Karpas-422 (cell line): Measurements from ENCODE around the gene LPP. TPM values are rescaled to one million over a fixed set of nuclear protein-coding genes. Genes with fewer than 3 reads are reported as not detected.

Experiments
- DNase-seq: peaks from one replicate; pipeline ENCODE4 v3.0.0-alpha.2; 2015
- H2AFZ ChIP-seq: fragments of 200-600 bp; sonication (generic); 2 replicates; pipeline ENCODE4 v1.6.1; 2014; ENCODE audit warnings: antibody characterized with exemption, low read length, mixed read lengths
- H3K27ac ChIP-seq: fragments of 200-600 bp; sonication (generic); 2 replicates; pipeline ENCODE4 v1.5.1; 2014; ENCODE audit warnings: mild to moderate bottlenecking, low read length, moderate library complexity
- H3K27me3 ChIP-seq: fragments of 200-600 bp; sonication (generic); 2 replicates; pipeline ENCODE4 v1.6.1; 2014; ENCODE audit warnings: low read length, mixed read lengths
- H3K36me3 ChIP-seq: fragments of 200-600 bp; sonication (generic); 2 replicates; pipeline ENCODE4 v1.6.1; 2014; ENCODE audit warnings: low read length, mixed read lengths; ENCODE audit not compliant: insufficient read depth
- H3K4me1 ChIP-seq: fragments of 200-600 bp; sonication (generic); 2 replicates; pipeline ENCODE4 v1.6.1; 2014; ENCODE audit warnings: mild to moderate bottlenecking, low read length, mixed read lengths
- H3K4me2 ChIP-seq: fragments of 200-600 bp; sonication (generic); 2 replicates; pipeline ENCODE4 v1.6.1; 2014; ENCODE audit warnings: low read length, low read depth, mild to moderate bottlenecking; ENCODE audit not compliant: poor library complexity, severe bottlenecking
- H3K4me3 ChIP-seq: fragments of 200-600 bp; sonication (generic); 2 replicates; pipeline ENCODE4 v1.5.1; 2014; ENCODE audit warnings: mild to moderate bottlenecking, antibody characterized with exemption, low read length, mixed read lengths
- H3K79me2 ChIP-seq: fragments of 200-600 bp; sonication (generic); 2 replicates; pipeline ENCODE4 v1.6.1; 2014; ENCODE audit warnings: mild to moderate bottlenecking, low read length, mixed read lengths
- H3K9ac ChIP-seq: fragments of 200-600 bp; sonication (generic); 2 replicates; pipeline ENCODE4 v1.6.0; 2014; ENCODE audit warnings: low read length
- H3K9me2 ChIP-seq: fragments of 200-600 bp; sonication (generic), shearing (Covaris generic); replicated peaks from 2 replicates; pipeline ENCODE4 v1.6.0; 2014; ENCODE audit warnings: mild to moderate bottlenecking, low read length, moderate library complexity; ENCODE audit not compliant: insufficient read depth
- H3K9me3 ChIP-seq: fragments of 300-700, 200-600 bp; sonication (generic); 2 replicates; pipeline ENCODE4 v1.6.1; 2014; ENCODE audit warnings: low read length, mixed read lengths
- H4K20me1 ChIP-seq: fragments of 200-600 bp; sonication (generic); 2 replicates; pipeline ENCODE4 v1.6.1; 2014; ENCODE audit warnings: mild to moderate bottlenecking, antibody characterized with exemption, low read length, low read depth; ENCODE audit not compliant: insufficient read depth
- total RNA-seq: library from RNA; depleted of rRNA; stranded (reverse); fragments of >200 nt; shearing (Covaris generic); gene quantifications from 2 replicates; pipeline ENCODE4 v1.2.3, GENCODE V29; 2014; ENCODE audit warnings: low replicate concordance

The LPP gene
- total RNA-seq, 1 experiment from 2014 or later: 88.5 TPM

DNA sequence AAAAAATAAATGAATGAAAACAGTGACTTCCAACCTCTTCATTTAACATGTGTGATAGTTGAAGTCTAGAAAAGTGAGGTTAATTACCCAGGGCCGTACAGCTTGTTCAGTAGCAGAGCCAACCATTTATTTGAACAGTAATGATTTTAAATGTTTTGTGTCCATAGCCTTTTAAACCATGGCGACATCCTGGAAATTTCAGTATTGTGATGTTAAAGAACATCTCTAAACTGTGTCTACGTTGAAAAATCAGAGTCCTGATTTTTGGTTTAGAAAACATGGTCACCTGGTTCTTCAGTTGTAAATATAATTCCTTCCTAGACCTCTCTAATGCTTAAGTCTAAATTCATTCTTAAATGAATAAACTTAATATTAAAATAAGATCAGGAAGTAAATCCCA is 14.2 kb downstream of the LPP start:
- no peak overlapping the region for H3K27ac ChIP-seq
- no peaks in the 10 kb centered on the region for H3K9me3 ChIP-seq
- H3K36me3 ChIP-seq: no peaks in the 10 kb centered on the region
- no peaks in the 10 kb centered on the region for H3K27me3 ChIP-seq
- DNase-seq: no peak
- no peak overlapping the region for H3K9ac ChIP-seq
- no peaks in the 10 kb centered on the region for H4K20me1 ChIP-seq
- H3K79me2 ChIP-seq: no peaks in the 10 kb centered on the region
- H2AFZ ChIP-seq: no peak overlapping the region
- no peaks in the 10 kb centered on the region for H3K9me2 ChIP-seq
- H3K4me1 ChIP-seq: peaks cover 46% of the 10 kb centered on the region
- H3K4me3 ChIP-seq: no peak overlapping the region
- H3K4me2 ChIP-seq: no peak overlapping the region

GRCh38 chr3:188168648-188169047 is 14.7 kb downstream of the LPP start:
- Histone ChIP-seq H3K9me3 (no peaks in the 10 kb centered on the region), H4K20me1 (no peaks in the 10 kb centered on the region), H3K4me1 (peaks cover 49% of the 10 kb centered on the region), H3K4me2 (no peak overlapping the region), H3K9ac (no peak overlapping the region), H3K79me2 (no peaks in the 10 kb centered on the region), H3K9me2 (no peaks in the 10 kb centered on the region), H3K27me3 (no peaks in the 10 kb centered on the region), H3K27ac (no peak overlapping the region), H3K36me3 (no peaks in the 10 kb centered on the region), H3K4me3 (no peak overlapping the region), H2AFZ (no peak overlapping the region)
- DNase-seq: no peak

DNA sequence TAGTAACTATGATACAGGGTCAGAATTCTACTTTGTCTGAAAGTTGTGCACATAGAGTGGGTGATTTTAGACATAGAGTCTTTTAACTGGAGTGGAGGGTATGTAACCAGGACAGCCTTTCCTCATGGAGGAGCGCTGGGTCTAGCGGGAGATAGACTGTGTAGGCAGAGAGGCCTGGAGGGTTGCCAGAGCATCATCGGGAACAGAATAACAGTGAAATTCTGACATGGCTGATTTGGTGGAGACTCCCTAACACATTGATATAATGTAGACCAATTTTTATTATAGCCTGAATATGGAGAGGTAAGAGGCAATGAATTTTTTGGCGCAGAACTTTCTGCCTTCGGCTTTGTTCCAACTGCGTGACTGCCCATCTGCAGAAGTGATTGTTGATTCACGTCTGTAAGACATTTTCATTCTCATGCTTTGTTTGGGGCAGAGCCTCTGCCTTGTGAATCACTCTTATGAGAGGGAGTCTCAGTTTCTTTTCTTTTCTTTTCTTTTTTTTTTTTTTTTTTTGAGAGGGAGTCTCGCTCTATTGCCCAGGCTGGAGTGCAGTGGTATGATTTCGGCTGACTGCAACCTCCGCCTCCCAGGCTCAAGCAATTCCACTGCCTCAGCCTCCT is 16.0 kb downstream of the LPP start:
- DNase-seq: no peak
- Histone ChIP-seq H3K27ac (no peak overlapping the region), H3K4me1 (peaks cover 50% of the 10 kb centered on the region)

DNA sequence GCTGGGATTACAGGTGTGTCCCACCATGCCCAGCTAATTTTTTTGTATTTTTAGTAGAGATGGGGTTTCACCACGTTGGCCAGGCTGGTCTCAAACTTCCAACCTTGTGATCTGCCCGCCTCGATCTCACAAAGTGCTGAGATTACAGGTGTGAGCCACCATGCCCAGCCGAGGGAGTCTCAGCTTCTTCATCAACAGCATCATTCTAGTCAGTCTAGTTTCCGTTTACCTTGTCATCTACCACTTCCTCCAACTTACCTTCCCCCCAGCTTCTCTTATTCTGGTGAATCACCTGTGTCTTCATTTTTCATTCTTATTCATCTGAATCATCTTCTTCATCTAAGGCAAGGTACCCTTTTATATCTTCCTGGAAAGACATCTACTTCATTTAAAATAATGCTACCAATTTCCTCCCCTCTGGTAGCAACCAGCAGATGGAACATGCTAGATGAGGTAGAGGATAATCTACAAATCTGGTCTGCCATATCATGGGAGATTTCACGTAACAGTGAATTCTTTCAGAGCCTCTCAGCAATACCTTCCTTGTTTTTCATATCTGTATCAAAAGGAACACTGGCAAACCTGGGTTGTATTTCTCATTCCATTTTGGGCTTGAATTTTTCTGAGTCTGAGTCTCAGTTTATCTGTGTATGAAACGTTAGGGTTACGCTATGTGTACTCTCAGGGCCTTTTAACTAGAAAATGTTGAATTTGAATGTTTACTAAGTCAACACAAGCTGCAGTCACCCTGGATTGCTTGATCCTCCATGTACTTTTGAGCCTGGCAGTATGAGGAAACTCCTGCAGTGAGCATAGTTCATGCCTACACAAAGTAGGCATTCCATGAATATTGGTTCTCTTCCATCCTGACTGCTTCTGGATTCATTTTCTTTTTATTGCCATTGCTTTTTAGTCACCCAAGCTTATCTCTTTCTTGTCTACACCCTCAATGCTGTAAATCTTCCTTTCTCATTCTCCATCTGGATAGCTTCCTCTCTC is 16.8 kb downstream of the LPP start:
- H2AFZ ChIP-seq: no peak overlapping the region
- no peak for DNase-seq
- no peaks in the 10 kb centered on the region for H3K79me2 ChIP-seq
- no peaks in the 10 kb centered on the region for H3K9me2 ChIP-seq
- H3K9me3 ChIP-seq: no peaks in the 10 kb centered on the region
- H3K27ac ChIP-seq: no peak overlapping the region
- no peak overlapping the region for H3K4me3 ChIP-seq
- no peaks in the 10 kb centered on the region for H3K27me3 ChIP-seq
- H3K9ac ChIP-seq: no peak overlapping the region
- H3K4me1 ChIP-seq: peaks cover 50% of the 10 kb centered on the region
- H3K36me3 ChIP-seq: no peaks in the 10 kb centered on the region
- H3K4me2 ChIP-seq: no peak overlapping the region
- H4K20me1 ChIP-seq: no peaks in the 10 kb centered on the region

More for the DNA sequence above, 16.0 kb downstream of the LPP start:
- Histone ChIP-seq H3K9me2 (no peaks in the 10 kb centered on the region), H3K4me3 (no peak overlapping the region), H3K9ac (no peak overlapping the region), H3K4me2 (no peak overlapping the region), H3K9me3 (no peaks in the 10 kb centered on the region), H3K79me2 (no peaks in the 10 kb centered on the region), H3K27me3 (no peaks in the 10 kb centered on the region), H3K36me3 (no peaks in the 10 kb centered on the region), H2AFZ (no peak overlapping the region), H4K20me1 (no peaks in the 10 kb centered on the region)

- Histone ChIP-seq H3K4me1 (peaks cover 55% of the 10 kb centered on the region), H3K4me2 (peak overlapping the region; percentile 29), H3K9ac (0 out of 2 replicates have a peak overlapping the region, but pooled peaks have one; percentile 9), H3K9me3 (no peaks in the 10 kb centered on the region), H3K79me2 (no peaks in the 10 kb centered on the region), H4K20me1 (no peaks in the 10 kb centered on the region), H3K4me3 (no peak overlapping the region), H2AFZ (no peak overlapping the region), H3K27ac (no peak overlapping the region), H3K9me2 (no peaks in the 10 kb centered on the region), H3K27me3 (no peaks in the 10 kb centered on the region), H3K36me3 (no peaks in the 10 kb centered on the region; the same call in 1 of the 2 replicates)
- DNase-seq: peak; percentile 66
Observed at GRCh38 chr3:188171682-188172467, 17.9 kb downstream of the LPP start.

GRCh38 chr3:188174317-188175044 is 20.5 kb downstream of the LPP start:
- Histone ChIP-seq H3K4me1 (peaks cover 80% of the 10 kb centered on the region), H3K36me3 (no peaks in the 10 kb centered on the region; the same call in 1 of the 2 replicates), H3K4me3 (peak overlapping the region; percentile 2; the same call in 1 of the 2 replicates), H3K27me3 (no peaks in the 10 kb centered on the region), H2AFZ (peak overlapping the region; percentile 15; the same call in 1 of the 2 replicates), H4K20me1 (no peaks in the 10 kb centered on the region), H3K9me2 (no peaks in the 10 kb centered on the region), H3K4me2 (peak overlapping the region; percentile 45), H3K27ac (peak overlapping the region; percentile 69), H3K9ac (peak overlapping the region; percentile 2; the same call in 1 of the 2 replicates), H3K9me3 (no peaks in the 10 kb centered on the region), H3K79me2 (no peaks in the 10 kb centered on the region)
- peak; percentile 78 for DNase-seq

- Histone ChIP-seq H3K9ac (peak overlapping the region; percentile 22), H3K9me3 (no peaks in the 10 kb centered on the region), H3K79me2 (no peaks in the 10 kb centered on the region), H4K20me1 (no peaks in the 10 kb centered on the region), H3K27ac (peak overlapping the region; percentile 69; the same call in 1 of the 2 replicates), H3K36me3 (no peaks in the 10 kb centered on the region; the same call in 1 of the 2 replicates), H2AFZ (no peak overlapping the region), H3K27me3 (no peaks in the 10 kb centered on the region), H3K4me3 (no peak overlapping the region), H3K4me2 (peak overlapping the region; percentile 45), H3K9me2 (no peaks in the 10 kb centered on the region), H3K4me1 (peaks cover 88% of the 10 kb centered on the region)
- no peak for DNase-seq
Observed at GRCh38 chr3:188176476-188176875, 22.5 kb downstream of the LPP start.
